Measurements from ENCODE around the gene TCF7L1. TPM values are rescaled to one million over a fixed set of nuclear protein-coding genes. Genes with fewer than 3 reads are reported as not detected.

Gene TCF7L1
- total RNA-seq, 1 experiment from 2014 or later = not detected

DNA sequence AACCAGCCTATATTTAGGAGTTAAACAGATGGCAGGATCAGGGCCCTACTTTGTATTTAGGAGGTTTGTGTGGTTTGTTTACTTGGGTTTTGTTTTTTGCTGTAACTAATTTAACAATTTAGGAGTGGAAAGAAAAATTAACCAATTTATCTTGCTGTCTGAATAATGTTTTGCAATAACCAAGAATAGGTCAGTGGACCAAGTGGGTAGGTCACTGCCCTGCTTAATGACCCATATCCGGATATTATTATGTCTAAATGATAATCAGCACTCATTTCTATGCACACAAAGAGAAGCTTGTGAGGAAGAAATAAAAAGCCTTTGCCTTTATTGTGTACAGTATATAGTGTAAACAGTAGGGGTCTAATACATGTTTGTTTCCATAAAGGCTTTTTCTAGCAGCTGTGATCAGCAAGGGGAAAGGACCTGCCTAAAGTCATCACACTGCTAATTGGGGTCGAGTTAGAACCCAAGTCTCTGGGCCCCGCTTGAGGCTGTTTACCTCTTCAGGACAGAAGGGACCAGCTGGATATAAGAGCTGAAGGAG, 118.0 kb downstream of the TCF7L1 start:
- DNase-seq (ENCODE audit: low read depth) = no peak

- no peak for DNase-seq (ENCODE audit: low read depth)
Observed at GRCh38 chr2:85253890-85254289, 120.7 kb downstream of the TCF7L1 start.

- no peak for DNase-seq (ENCODE audit: low read depth)
Observed at GRCh38 chr2:85254540-85255300, 121.5 kb downstream of the TCF7L1 start.

GRCh38 chr2:85255456-85255812, 122.2 kb downstream of the TCF7L1 start:
- no peak for DNase-seq (ENCODE audit: low read depth)

DNA sequence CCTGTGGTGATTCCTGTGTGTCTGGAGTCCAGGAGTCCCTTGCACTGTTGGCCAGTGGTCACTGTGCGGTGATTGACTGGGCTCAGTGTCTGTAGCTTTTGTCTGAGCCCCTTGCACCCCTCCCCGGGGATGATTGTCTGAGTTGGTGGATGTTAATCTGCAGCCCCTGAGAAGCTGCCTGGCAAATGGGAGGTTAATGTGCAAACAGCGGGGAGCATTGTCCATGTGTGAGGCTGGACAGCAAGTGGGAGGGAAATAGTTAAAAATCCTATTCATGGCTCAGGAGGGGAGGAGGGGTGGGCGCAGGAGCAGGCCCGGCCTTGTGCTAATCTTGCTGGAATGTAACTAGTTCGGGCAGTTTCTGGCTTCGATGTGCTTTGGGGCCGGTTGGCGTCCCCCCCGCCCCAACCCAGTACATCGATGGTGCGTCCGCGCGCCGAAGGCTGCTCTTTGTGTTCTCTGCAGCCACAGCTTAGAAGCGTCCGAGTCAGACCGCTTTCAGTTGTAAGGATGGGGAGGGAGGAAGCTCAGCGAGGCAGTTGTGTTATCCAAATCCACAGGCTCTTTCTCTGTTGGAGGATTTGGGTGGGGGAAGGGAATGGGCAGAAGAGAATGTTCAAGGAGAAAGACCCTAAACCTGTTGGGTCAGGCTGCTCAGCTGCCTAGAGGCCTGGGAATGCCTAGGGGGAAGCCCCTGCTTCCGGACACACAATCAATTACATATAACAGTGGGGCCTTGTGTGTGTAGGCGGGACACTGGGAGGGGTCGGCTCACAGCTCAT, 122.8 kb downstream of the TCF7L1 start:
- DNase-seq (ENCODE audit: low read depth) = no peak

GRCh38 chr2:85257359-85257969, 124.3 kb downstream of the TCF7L1 start:
- DNase-seq (ENCODE audit: low read depth) = peak; percentile 87

DNA sequence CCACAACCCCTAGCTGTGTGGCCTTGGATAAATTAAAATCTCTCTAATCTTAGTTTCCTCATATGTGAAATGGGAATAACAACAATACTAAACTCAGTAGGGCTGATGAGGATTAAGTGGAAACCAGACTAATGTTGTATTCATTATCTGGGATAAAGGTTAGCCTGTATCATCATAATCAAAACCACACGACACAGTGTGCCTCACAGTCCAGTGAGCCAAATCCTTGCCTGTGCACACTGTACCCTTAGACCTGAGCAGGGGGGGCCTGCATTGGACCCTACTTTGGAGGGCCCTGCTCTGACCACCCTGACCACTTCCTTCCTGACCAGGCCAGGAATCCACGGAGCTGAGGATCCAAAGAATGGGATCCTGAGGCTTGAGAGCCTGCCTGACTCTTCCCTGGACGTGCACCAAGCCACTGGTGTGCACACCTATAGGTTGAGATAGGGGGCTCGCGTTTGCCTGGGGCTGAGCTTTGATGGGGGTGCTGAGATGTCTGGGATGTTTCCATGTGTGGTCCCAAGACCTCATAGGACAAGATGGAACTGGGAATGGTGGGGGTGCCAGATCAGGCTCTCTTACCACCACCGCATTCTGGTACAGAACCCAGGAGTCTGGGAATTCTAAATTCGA, 124.9 kb downstream of the TCF7L1 start:
- peak; percentile 83 for DNase-seq (ENCODE audit: low read depth)

DNA sequence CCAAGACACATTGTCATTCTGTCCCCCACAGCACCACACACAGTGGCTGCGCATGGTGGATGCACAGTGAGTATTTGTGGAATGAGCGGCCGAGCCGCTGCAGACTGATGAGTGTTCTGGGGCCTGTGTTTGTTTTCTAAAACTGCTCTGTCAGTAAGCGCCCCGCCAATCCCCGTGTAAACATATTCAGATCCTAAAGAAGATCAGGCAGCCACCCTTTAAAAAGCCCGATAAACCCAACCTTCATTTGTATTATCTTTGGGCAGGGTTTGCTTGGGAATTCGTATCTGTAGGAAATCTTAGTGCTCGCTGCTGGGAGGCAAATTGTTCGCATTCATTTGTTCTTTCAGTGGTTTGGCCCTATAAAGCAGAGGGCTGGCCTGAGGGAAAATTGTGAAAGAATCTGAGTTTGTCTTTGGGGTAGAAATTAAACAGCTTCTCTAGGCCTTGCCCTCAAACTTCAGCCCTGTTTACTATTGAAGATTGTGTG, 126.0 kb downstream of the TCF7L1 start:
- DNase-seq (ENCODE audit: low read depth) = peak; percentile 85

DNA sequence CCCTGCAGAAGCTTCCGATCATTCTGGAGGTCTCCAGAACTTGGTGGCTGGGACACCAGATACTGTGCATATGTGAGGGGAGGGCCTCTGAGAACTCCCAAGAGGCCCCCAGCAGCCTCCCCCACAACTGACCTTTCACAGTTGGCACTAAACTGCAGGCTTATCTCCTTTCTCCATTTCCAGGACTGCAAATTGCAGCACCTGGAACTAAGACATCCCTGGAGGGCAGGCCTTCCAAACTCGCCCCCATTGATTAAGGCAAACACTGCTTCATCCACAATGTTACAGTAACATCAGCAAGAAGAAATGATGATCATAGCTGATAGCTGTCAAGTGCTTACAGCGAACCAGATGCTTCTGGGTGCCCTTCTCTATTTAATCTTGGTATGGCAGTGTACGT, 126.7 kb downstream of the TCF7L1 start:
- DNase-seq (ENCODE audit: low read depth) = no peak

DNA sequence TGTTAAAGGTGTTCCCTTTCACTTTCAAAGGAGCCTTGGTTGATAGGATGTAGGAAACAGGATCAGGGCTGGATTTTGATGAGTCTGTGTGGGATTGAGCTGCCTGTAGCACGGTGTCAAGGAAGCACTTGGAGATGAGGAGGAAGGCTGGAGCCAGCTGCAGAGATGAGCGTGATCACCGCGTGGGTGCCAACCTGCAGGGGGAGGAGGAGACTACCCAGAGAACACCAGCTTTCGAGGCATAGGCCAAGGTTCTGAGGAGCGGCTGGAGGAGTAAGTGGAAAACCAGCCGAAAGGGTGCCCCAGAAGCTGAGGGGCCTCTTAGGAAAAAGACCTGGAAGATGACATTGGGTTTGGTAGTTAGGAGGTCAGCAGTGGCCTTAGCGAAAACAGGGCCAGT, 130.4 kb downstream of the TCF7L1 start:
- no peak for DNase-seq (ENCODE audit: low read depth)

DNA sequence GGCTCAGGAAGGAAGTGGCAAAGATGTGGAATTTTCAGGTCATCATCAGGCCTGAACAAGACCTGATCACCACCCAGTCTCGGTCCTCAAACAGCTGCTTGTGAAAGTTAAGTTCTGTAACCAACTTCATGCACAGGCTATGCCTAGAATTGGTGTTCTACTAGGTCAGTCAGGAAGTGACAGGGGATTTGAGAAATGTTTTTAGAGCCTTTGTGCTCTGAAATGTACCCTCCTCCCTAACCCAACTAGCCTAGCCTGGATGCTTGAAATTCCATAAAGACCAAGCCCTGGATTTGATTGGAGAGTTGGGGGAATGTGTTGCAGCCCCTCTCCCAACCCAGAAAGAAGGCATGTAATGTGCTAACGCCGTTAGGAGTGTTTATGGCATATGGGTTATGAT, 131.3 kb downstream of the TCF7L1 start:
- DNase-seq (ENCODE audit: low read depth) = no peak

DNA sequence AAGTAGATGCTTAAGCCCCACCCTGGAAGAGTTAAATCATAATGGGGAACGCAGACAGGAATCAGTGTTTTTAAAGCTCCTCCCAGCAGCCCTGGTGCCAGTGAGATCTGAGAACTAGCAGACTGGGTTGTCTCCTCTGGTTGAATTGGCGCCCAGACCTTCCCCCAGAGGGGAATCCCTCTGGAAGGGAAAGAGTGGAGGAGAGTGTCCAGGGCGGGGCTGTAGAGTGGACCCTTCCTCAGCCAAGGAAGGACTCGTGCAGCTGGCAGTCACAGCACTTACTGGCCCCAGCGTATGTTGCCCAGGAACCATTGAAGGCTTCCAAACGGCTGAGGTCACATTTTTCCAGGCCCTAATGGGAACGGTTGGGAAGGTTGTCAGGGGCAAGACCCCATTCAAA, 132.1 kb downstream of the TCF7L1 start:
- DNase-seq (ENCODE audit: low read depth) = no peak

GRCh38 chr2:85266146-85267041, 133.2 kb downstream of the TCF7L1 start:
- peak; percentile 58 for DNase-seq (ENCODE audit: low read depth)

- no peak for DNase-seq (ENCODE audit: low read depth)
Observed at GRCh38 chr2:85269959-85270358, 136.8 kb downstream of the TCF7L1 start.

- no peak for DNase-seq (ENCODE audit: low read depth)
Observed at GRCh38 chr2:85272357-85272756, 139.2 kb downstream of the TCF7L1 start.

DNA sequence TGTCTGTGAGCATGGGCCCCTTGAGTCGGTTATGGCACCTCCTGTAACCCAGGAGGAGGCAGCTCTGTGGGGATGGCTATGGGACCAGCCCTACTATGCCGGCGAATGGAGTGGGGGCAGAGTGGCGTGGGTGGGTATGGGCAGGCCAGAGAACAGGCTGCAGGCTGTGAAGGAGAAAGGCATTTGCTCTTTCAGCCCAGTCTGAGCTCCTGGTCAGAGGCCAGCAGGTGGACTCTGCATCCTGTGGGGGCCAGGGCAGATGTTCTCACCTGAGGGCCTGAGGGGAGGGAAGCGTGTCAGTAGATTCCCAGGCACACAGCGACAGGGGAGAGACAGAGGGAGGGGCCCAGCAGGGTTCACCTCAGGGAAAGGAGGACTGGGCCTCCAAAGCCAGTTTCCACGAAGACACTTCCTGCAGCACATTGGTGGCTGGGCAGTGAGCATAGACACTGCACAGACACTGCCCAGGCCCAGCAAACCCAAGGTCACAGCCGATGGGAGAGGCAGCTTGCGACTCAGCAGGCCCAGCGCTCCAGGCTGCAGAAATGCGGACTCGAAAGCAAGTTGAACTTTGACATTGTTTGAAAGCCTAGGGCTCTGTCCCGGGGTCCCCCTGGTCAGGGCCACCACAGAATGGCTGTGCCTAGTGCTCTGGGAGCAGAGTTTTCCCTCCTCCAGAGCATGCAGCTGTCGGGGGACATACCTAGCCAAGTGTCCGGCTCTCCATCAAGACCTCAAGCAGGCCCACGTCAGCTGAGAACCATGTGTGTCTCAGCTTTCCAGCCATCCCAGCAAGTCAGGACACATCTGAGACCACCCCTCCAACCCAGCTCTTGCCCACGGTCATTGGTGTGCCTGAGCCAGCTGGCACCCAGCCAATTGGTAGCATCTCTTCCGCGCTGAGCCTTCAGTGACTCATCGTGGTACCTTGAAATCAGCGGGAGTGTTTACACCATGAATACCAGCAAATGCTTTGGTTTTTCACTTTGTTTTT, 140.8 kb downstream of the TCF7L1 start:
- DNase-seq (ENCODE audit: low read depth) = peak; percentile 80

DNA sequence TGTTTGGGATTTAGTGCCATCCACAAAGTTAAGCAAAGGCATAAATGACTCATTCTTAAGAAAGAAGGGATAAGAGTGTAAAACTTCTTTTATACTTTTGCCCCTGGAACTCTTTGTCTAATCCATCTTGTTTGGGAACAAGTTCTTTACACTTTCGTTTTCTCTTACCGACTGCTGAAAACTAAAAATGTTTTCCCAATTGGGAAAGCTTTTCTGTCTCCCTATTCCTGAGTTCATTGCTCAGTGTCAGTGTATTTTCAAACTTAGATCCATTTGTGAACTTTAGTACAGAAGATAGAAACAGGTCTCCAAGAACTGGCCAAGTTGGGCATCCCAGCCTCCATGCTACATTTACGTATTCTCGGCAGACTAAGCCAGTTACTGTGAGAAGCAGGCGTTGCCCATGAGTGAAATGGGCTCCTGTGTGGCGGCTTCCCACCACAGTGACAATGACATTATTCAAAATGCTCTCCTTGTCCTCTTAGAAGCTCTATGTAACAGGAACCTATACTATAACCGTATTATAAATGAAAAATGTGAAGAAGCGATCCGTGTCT, 142.9 kb downstream of the TCF7L1 start:
- no peak for DNase-seq (ENCODE audit: low read depth)

DNA sequence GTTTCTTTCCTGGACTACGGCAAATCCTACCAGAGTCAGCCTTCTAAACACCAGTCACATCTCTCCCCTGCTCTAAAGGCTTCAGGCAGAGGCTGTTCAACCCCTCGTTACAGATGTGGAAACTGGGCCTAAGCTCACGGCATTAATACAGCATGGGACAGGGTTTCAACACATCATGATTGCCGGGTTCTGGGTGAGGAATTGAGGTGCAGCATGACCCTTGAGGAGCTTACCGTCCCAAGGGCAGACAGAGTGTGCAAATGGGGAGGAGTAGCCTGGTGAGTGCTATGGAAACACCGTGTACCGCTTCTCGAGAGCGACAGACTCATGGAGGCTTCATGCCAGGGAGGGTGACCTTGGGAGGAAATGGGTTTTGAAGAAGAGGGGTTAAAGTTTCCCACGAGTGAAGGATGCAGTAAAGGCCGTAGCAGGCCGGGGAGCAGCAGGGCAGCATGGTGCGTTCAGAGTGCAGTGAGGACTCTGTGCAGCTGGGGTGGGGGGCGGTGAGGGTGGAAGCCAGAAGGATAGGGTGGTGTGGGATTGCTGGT, 143.5 kb downstream of the TCF7L1 start:
- no peak for DNase-seq (ENCODE audit: low read depth)
